Measurements from ENCODE around the gene TPX2. TPM values are rescaled to one million over a fixed set of nuclear protein-coding genes. Genes with fewer than 3 reads are reported as not detected.

The TPX2 gene
- total and polyA plus RNA-seq, 10 of the 15 experiments (the other 5 are each of a cell fraction or from before 2014, with no cell fraction given): 29.7 to 144 (median 89.0) TPM

- no TSS peak for BruUV-seq (replicated peaks)
- in situ Hi-C loops (cut with MboI) (loop anchor here (10.0 kb wide), 1 partner anchor 829 kb away; no protein-coding TSS in a partner anchor), intact Hi-C loops (cut with micrococcal nuclease; ENCODE audit: unreplicated experiment) (no loop called here)
- no peak for TF ChIP-seq PRDM15 (CRISPR knock-in tag; IDR thresholded peaks at IDR 0.05)
- no peak for TF ChIP-seq ELK1 (IDR thresholded peaks at IDR 0.05; ENCODE audit: low read depth, low read length)
- TF ChIP-seq TARDBP (IDR thresholded peaks at IDR 0.05; ENCODE audit: borderline replicate concordance): no peak
- no peak for TF ChIP-seq ZNF687 (IDR thresholded peaks at IDR 0.05)
- TF ChIP-seq BRCA1 (IDR thresholded peaks at IDR 0.05; ENCODE audit: low read depth, low read length): no peak
- no peak for TF ChIP-seq SRF (IDR thresholded peaks at IDR 0.05; ENCODE audit: low read depth in 2 of 2, low read length in 2 of 2)
- no peak for TF ChIP-seq CREM (IDR thresholded peaks at IDR 0.05; ENCODE audit: low read depth)
- TF ChIP-seq, protein P1, sequence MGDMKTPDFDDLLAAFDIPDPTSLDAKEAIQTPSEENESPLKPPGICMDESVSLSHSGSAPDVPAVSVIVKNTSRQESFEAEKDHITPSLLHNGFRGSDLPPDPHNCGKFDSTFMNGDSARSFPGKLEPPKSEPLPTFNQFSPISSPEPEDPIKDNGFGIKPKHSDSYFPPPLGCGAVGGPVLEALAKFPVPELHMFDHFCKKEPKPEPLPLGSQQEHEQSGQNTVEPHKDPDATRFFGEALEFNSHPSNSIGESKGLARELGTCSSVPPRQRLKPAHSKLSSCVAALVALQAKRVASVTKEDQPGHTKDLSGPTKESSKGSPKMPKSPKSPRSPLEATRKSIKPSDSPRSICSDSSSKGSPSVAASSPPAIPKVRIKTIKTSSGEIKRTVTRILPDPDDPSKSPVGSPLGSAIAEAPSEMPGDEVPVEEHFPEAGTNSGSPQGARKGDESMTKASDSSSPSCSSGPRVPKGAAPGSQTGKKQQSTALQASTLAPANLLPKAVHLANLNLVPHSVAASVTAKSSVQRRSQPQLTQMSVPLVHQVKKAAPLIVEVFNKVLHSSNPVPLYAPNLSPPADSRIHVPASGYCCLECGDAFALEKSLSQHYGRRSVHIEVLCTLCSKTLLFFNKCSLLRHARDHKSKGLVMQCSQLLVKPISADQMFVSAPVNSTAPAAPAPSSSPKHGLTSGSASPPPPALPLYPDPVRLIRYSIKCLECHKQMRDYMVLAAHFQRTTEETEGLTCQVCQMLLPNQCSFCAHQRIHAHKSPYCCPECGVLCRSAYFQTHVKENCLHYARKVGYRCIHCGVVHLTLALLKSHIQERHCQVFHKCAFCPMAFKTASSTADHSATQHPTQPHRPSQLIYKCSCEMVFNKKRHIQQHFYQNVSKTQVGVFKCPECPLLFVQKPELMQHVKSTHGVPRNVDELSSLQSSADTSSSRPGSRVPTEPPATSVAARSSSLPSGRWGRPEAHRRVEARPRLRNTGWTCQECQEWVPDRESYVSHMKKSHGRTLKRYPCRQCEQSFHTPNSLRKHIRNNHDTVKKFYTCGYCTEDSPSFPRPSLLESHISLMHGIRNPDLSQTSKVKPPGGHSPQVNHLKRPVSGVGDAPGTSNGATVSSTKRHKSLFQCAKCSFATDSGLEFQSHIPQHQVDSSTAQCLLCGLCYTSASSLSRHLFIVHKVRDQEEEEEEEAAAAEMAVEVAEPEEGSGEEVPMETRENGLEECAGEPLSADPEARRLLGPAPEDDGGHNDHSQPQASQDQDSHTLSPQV (IDR thresholded peaks at IDR 0.05): no peak
- TF ChIP-seq ZNF384 (IDR thresholded peaks at IDR 0.05; ENCODE audit: borderline replicate concordance, low read depth, low read length): no peak
- TF ChIP-seq ZNF207 (IDR thresholded peaks at IDR 0.05; ENCODE audit: borderline replicate concordance): no peak
Measured at GRCh38 chr20:31826074-31826473, 87.0 kb downstream of the TPX2 start.

More at GRCh38 chr20:31826074-31826473, 87.0 kb downstream of the TPX2 start:
- no peaks in the 10 kb centered on the region for H3K79me2 ChIP-seq (ENCODE audit: control insufficient read depth, insufficient read depth, low read length)
- ATAC-seq (no peak), FAIRE-seq (no peak), DNase-seq (ENCODE audit: low read depth, low spot score) (no peak)
- ChIA-PET SMC1A (ENCODE audit: uncharacterized antibody, unreplicated experiment) (no interaction called here), CTCF (interaction anchor here (0.9 to 8.8 kb wide), 3 partner anchors 8 to 27 kb away, joined by 3 to 109 read pairs (median 3); partner anchors contain the start of gene FOXS1), POLR2A (no interaction called here), RAD21 (ENCODE audit: unreplicated experiment) (no interaction called here)
- no peak overlapping the region for H2AFZ ChIP-seq (ENCODE audit: control insufficient read depth, low read depth, low read length)
- no peaks in the 10 kb centered on the region for H3K4me1 ChIP-seq (ENCODE audit: control insufficient read depth, insufficient read depth, low read length)
- no peak overlapping the region for H3K4me2 ChIP-seq (ENCODE audit: control insufficient read depth, insufficient read depth)
- no peaks in the 10 kb centered on the region for H3K27me3 ChIP-seq (replicated peaks in 1 of 2; ENCODE audit: control insufficient read depth in 2 of 2, insufficient read depth in 2 of 2, low read length in 1 of 2)
- no peaks in the 10 kb centered on the region for H3K36me3 ChIP-seq (ENCODE audit: control insufficient read depth in 2 of 2, insufficient read depth in 2 of 2, low read length in 1 of 2)
- H3K9me3 ChIP-seq (replicated peaks; ENCODE audit: control insufficient read depth, insufficient read depth, low read length): no peaks in the 10 kb centered on the region
- 35% methylated on average over 5 of the region's 5 CpGs for WGBS (ENCODE audit: insufficient coverage, insufficient replicate concordance, low lambda C conversion rate, missing lambda C conversion rate)
- H3K4me3 ChIP-seq: no peak overlapping the region
- no peak overlapping the region for H3K27ac ChIP-seq (ENCODE audit: control insufficient read depth, insufficient read depth)
- H4K20me1 ChIP-seq (ENCODE audit: control insufficient read depth, insufficient read depth): no peaks in the 10 kb centered on the region
- H3K9ac ChIP-seq (ENCODE audit: control insufficient read depth, insufficient read depth, low read length): no peak overlapping the region
